CD4-positive, alpha-beta memory T cell (primary cell): ENCODE results near the gene ACTL9. TPM values are rescaled to one million over a fixed set of nuclear protein-coding genes. Genes with fewer than 3 reads are reported as not detected.
"Not testable (repeated sequence)": the region's sequence is repeated elsewhere in the genome, so short reads cannot be mapped to it uniquely, and the experiment has no call there.

Source experiments
- CTCF ChIA-PET: fragments of 350-600 bp; sonication (Branson Sonifier 250); formaldehyde crosslinking; loops from one replicate; lab custom pipeline; 2021; ENCODE audit warnings: inconsistent platforms; ENCODE audit not compliant: partially characterized antibody; lab: Charles Lee
- POLR2A ChIA-PET: fragments of 350-600 bp; sonication (Branson Sonifier 250); formaldehyde crosslinking; loops from one replicate; lab custom pipeline; 2021; ENCODE audit not compliant: partially characterized antibody; lab: Charles Lee
- DNase-seq, 5 donors: peaks; one replicate each; pipeline versions ENCODE4 v3.0.0 to v3.0.0-alpha.2; 2020 to 2022; ENCODE audit warnings: mixed read lengths in 1 of 5
- H3K27ac ChIP-seq: one replicate; pipeline ENCODE4 v1.7.0; 2013; ENCODE audit warnings: low read depth, low read length
- H3K27me3 ChIP-seq: 2 replicates; pipeline ENCODE4 v1.7.0; 2013; ENCODE audit warnings: mild to moderate bottlenecking, low read length, moderate library complexity; ENCODE audit not compliant: insufficient read depth
- H3K36me3 ChIP-seq: 2 replicates; pipeline ENCODE4 v1.7.0; 2013; ENCODE audit warnings: mild to moderate bottlenecking, low read length, moderate library complexity; ENCODE audit not compliant: insufficient read depth
- H3K4me1 ChIP-seq: 2 replicates; pipeline ENCODE4 v1.7.0; 2013; ENCODE audit warnings: mild to moderate bottlenecking, low read length, moderate library complexity; ENCODE audit not compliant: insufficient read depth
- H3K4me3 ChIP-seq, 2 donors: one replicate each; pipeline ENCODE4 v1.7.0; 2013; ENCODE audit warnings: low read length in 2 of 2, mild to moderate bottlenecking in 1 of 2
- H3K9me3 ChIP-seq, 2 donors: one replicate each; pipeline ENCODE4 v1.7.0; 2013; ENCODE audit warnings: low read length in 2 of 2, control low read depth in 1 of 2; ENCODE audit not compliant: control insufficient read depth in 1 of 2
- H3K27ac Mint-ChIP-seq, 7 donors: one replicate each; pipeline ENCODE4 v1.8.0; 2020 to 2021; ENCODE audit warnings: mixed read lengths in 7 of 7, mild to moderate bottlenecking in 6 of 7, inconsistent platforms in 3 of 7, moderate library complexity in 3 of 7
- H3K27me3 Mint-ChIP-seq, 2 donors: one replicate each; pipeline ENCODE4 v1.8.0; 2020 to 2021; ENCODE audit warnings: mixed read lengths in 2 of 2
- H3K36me3 Mint-ChIP-seq, 2 donors: one replicate each; pipeline ENCODE4 v1.8.0; 2020 to 2021; ENCODE audit warnings: mixed read lengths in 2 of 2, inconsistent platforms in 1 of 2, mild to moderate bottlenecking in 1 of 2
- H3K4me1 Mint-ChIP-seq, 4 donors: one replicate each; pipeline ENCODE4 v1.8.0; 2020 to 2021; ENCODE audit warnings: mixed read lengths in 4 of 4, mild to moderate bottlenecking in 1 of 4
- H3K4me3 Mint-ChIP-seq, 8 donors: one replicate each; pipeline ENCODE4 v1.8.0; 2020 to 2021; ENCODE audit warnings: mixed read lengths in 8 of 8, mild to moderate bottlenecking in 7 of 8, moderate library complexity in 6 of 8, inconsistent platforms in 3 of 8
- H3K9me3 Mint-ChIP-seq, 8 donors: one replicate each; pipeline ENCODE4 v1.8.0; 2020 to 2021; ENCODE audit warnings: mixed read lengths in 8 of 8, mild to moderate bottlenecking in 5 of 8, inconsistent platforms in 3 of 8, moderate library complexity in 1 of 8
- intact Hi-C: fragments of 100-400 bp; cut with micrococcal nuclease; formaldehyde crosslinking; loops from one replicate; pipeline ENCODE4 v1.15.1; 2023
- polyA plus RNA-seq, 2 donors: library from polyadenylated mRNA; unstranded; fragments of 300-500 nt; fragmentation: Illumina TruSeq; gene quantifications; one replicate each; pipeline ENCODE4 v1.2.3, GENCODE V29; 2021
- total RNA-seq, 2 experiments: library from RNA; stranded (reverse); gene quantifications; one replicate each; pipeline ENCODE4 v1.2.3, GENCODE V29; 2021

The ACTL9 gene
- total and polyA plus RNA-seq, 4 experiments from 2014 or later, result not detected

- Mint-ChIP-seq H3K4me3 (no peak within 1 kb of the TSS), H3K27me3 (peaks cover 1 to 11% of the 10 kb centered on the region in 2 donors), H3K9me3 (peaks cover 0 to 8% (median 4%) of the 10 kb centered on the region in 8 donors), H3K27ac (no peak within 1 kb of the TSS), H3K4me1 (no peaks in the 10 kb centered on the region), H3K36me3 (no peaks in the 10 kb centered on the region)
- POLR2A ChIA-PET, result interaction anchor here (0.6 kb wide), 1 partner anchor 20 kb away, joined by 3 read pairs; no protein-coding TSS in a partner anchor
- Histone ChIP-seq H3K4me3 (no peak within 1 kb of the TSS), H3K36me3 (no peaks in the 10 kb centered on the region), H3K4me1 (no peaks in the 10 kb centered on the region), H3K9me3 (no peaks in the 10 kb centered on the region), H3K27me3 (no peaks in the 10 kb centered on the region), H3K27ac (no peak within 1 kb of the TSS)
- intact Hi-C loops, result no loop called here
- CTCF ChIA-PET, result interaction anchor here (0.8 kb wide), 1 partner anchor 27 kb away, joined by 3 read pairs; no protein-coding TSS in a partner anchor
- no peak for DNase-seq
Measured at GRCh38 chr19:8721334-8721733, 22.7 kb upstream of the ACTL9 start, which contains the start of gene OR2Z1. TSS of gene OR2Z1 (plus strand) at chr19:8721634. CDS start at chr19:8731029, 9,395 bp downstream.

GRCh38 chr19:8710337-8710736 lies 11.7 kb upstream of the ACTL9 start:
- not testable (repeated sequence) for H3K27me3 Mint-ChIP-seq
- H3K4me1 Mint-ChIP-seq, result peaks cover 12 to 21% (median 17%) of the 10 kb centered on the region in 4 donors

GRCh38 chr19:8705742-8706141 lies 7.1 kb upstream of the ACTL9 start:
- ChIA-PET CTCF (no interaction called here), POLR2A (no interaction called here)
- H3K27me3 Mint-ChIP-seq, result no peaks in the 10 kb centered on the region
- peak in 1 of 5 donors; percentile 8 for DNase-seq
- H3K4me1 Mint-ChIP-seq, result peaks cover 44 to 67% (median 55%) of the 10 kb centered on the region in 4 donors
- H3K4me3 ChIP-seq, result no peak overlapping the region
- peak overlapping the region in 7 of 8 donors; percentile 18 to 86 (median 69) for H3K4me3 Mint-ChIP-seq
- no peaks in the 10 kb centered on the region for H3K36me3 ChIP-seq
- H3K9me3 ChIP-seq, result no peaks in the 10 kb centered on the region
- H3K4me1 ChIP-seq, result peaks cover 54% of the 10 kb centered on the region
- no peaks in the 10 kb centered on the region for H3K36me3 Mint-ChIP-seq
- no peaks in the 10 kb centered on the region for H3K9me3 Mint-ChIP-seq
- H3K27me3 ChIP-seq, result no peaks in the 10 kb centered on the region
- intact Hi-C loops, result no loop called here
- no peak overlapping the region for H3K27ac ChIP-seq
- peak overlapping the region in 6 of 7 donors; percentile 30 to 90 (median 74) for H3K27ac Mint-ChIP-seq

More at GRCh38 chr19:8710337-8710736, 11.7 kb upstream of the ACTL9 start:
- DNase-seq, intact Hi-C loops, H3K27ac Mint-ChIP-seq, H3K4me3 ChIP-seq, H3K9me3 ChIP-seq, H3K27ac ChIP-seq, H3K36me3 Mint-ChIP-seq, H3K4me3 Mint-ChIP-seq, POLR2A ChIA-PET, H3K36me3 ChIP-seq, H3K4me1 ChIP-seq, CTCF ChIA-PET, H3K27me3 ChIP-seq: not testable (repeated sequence)
- H3K9me3 Mint-ChIP-seq, result peaks cover 3 to 21% (median 10%) of the 10 kb centered on the region in 8 donors

GRCh38 chr19:8705304-8705703 lies 6.7 kb upstream of the ACTL9 start:
- CTCF ChIA-PET, H3K27ac ChIP-seq, H3K9me3 ChIP-seq, intact Hi-C loops, H3K36me3 Mint-ChIP-seq, POLR2A ChIA-PET, H3K27me3 Mint-ChIP-seq, H3K36me3 ChIP-seq, H3K9me3 Mint-ChIP-seq, H3K4me3 ChIP-seq, H3K27me3 ChIP-seq: not testable (repeated sequence)
- Mint-ChIP-seq H3K4me1 (peaks cover 44 to 72% (median 58%) of the 10 kb centered on the region in 4 donors), H3K27ac (peak overlapping the region; percentile 30 to 90 (median 75)), H3K4me3 (peak overlapping the region in 7 of 8 donors; percentile 18 to 86 (median 69))
- H3K4me1 ChIP-seq, result peaks cover 56% of the 10 kb centered on the region
- DNase-seq, result peak in 1 of 5 donors; percentile 38

DNA sequence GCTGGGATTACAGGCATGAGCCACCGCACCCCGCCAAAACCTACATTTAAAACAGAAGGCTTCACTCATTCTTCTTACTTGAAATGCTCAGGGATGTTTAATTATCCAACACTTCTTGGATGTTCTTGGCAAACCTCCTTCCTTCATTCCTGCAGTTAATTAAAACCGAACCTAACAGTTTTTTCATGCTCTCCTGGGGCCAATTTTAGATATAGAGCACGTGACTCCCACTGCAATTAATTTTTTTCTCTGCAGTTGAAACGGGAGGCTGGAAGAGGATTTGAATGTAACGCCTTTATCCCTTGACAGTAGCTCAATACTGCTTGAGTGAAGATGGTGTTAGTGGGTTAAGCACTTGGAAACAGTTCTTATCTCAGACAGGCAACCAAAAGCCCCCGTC lies 4.6 kb upstream of the ACTL9 start:
- DNase-seq, result no peak
- H3K4me1 ChIP-seq, result peaks cover 69% of the 10 kb centered on the region
- Mint-ChIP-seq H3K9me3 (no peaks in the 10 kb centered on the region), H3K36me3 (no peaks in the 10 kb centered on the region), H3K4me3 (peak overlapping the region in 5 of 8 donors; percentile 30 to 94 (median 55)), H3K27me3 (no peaks in the 10 kb centered on the region), H3K4me1 (peaks cover 44 to 78% (median 59%) of the 10 kb centered on the region in 4 donors), H3K27ac (peak overlapping the region in 6 of 7 donors; percentile 6 to 86 (median 52))
- ChIA-PET POLR2A (interaction anchor here (0.6 kb wide), 1 partner anchor 32 kb away, joined by 3 read pairs; no protein-coding TSS in a partner anchor), CTCF (interaction anchor here (1.6 kb wide), 1 partner anchor 10 kb away, joined by 7 read pairs; no protein-coding TSS in a partner anchor)
- H3K27me3 ChIP-seq, result no peaks in the 10 kb centered on the region
- H3K9me3 ChIP-seq, result no peaks in the 10 kb centered on the region
- intact Hi-C loops, result no loop called here
- no peak overlapping the region for H3K27ac ChIP-seq
- H3K4me3 ChIP-seq, result no peak overlapping the region
- no peaks in the 10 kb centered on the region for H3K36me3 ChIP-seq

DNA sequence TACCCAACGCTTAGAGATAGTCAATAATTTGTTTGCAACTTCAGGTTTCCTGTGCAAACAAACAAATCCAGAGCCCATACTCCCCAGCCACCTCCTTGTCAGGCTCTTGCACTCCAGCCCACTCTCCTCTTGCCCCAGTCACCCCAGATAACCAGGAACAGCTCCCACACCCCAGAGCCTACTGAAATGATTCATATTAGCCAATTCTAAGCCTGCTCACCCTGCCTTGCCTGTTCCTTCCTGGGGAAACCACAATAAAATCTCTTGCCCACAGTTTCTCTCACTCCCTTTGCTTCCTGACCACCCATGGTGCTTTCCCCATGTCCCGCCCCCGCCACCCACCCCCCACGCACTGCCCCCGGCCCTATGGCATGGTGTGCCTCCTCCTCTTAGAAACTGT lies 3.8 kb upstream of the ACTL9 start:
- ChIA-PET CTCF (interaction anchor here (1.4 to 2.0 kb wide), 3 partner anchors 9 to 49 kb away, joined by 6 to 7 read pairs (median 7); no protein-coding TSS in a partner anchor), POLR2A (no interaction called here)
- DNase-seq, result peak; percentile 38 to 68 (median 42)
- peaks cover 42 to 76% (median 57%) of the 10 kb centered on the region in 4 donors for H3K4me1 Mint-ChIP-seq
- H3K27ac ChIP-seq, result no peak overlapping the region
- H3K4me1 ChIP-seq, result peaks cover 72% of the 10 kb centered on the region
- no peaks in the 10 kb centered on the region for H3K36me3 ChIP-seq
- H3K27ac Mint-ChIP-seq, result peak overlapping the region; percentile 65 to 93 (median 84)
- intact Hi-C loops, result no loop called here
- H3K27me3 Mint-ChIP-seq, result no peaks in the 10 kb centered on the region
- no peaks in the 10 kb centered on the region for H3K36me3 Mint-ChIP-seq
- H3K27me3 ChIP-seq, result no peaks in the 10 kb centered on the region
- peak overlapping the region; percentile 31 to 36 for H3K4me3 ChIP-seq
- H3K9me3 Mint-ChIP-seq, result no peaks in the 10 kb centered on the region
- no peaks in the 10 kb centered on the region for H3K9me3 ChIP-seq
- H3K4me3 Mint-ChIP-seq, result peak overlapping the region; percentile 72 to 94 (median 82)

GRCh38 chr19:8700956-8701355 lies 2.4 kb upstream of the ACTL9 start:
- no peaks in the 10 kb centered on the region for H3K36me3 Mint-ChIP-seq
- Histone ChIP-seq H3K27me3 (no peaks in the 10 kb centered on the region), H3K36me3 (no peaks in the 10 kb centered on the region), H3K27ac (no peak overlapping the region), H3K4me1 (peaks cover 69% of the 10 kb centered on the region), H3K9me3 (no peaks in the 10 kb centered on the region), H3K4me3 (no peak overlapping the region)
- peak overlapping the region in 5 of 7 donors; percentile 10 to 92 (median 55) for H3K27ac Mint-ChIP-seq
- no peak for DNase-seq
- H3K4me1 Mint-ChIP-seq, result peaks cover 45 to 79% (median 60%) of the 10 kb centered on the region in 4 donors
- H3K9me3 Mint-ChIP-seq, result no peaks in the 10 kb centered on the region
- peak overlapping the region in 5 of 8 donors; percentile 8 to 46 (median 31) for H3K4me3 Mint-ChIP-seq
- H3K27me3 Mint-ChIP-seq, result no peaks in the 10 kb centered on the region
- intact Hi-C loops, result no loop called here
- ChIA-PET POLR2A (no interaction called here), CTCF (interaction anchor here (1.3 to 2.0 kb wide), 3 partner anchors 46 to 59 kb away, joined by 4 to 7 read pairs (median 6); no protein-coding TSS in a partner anchor)
